Fibroblast of peridontal ligament (primary cell): Measurements from ENCODE around the gene INMT.

Experiments used
- DNase-seq: peaks from one replicate; pipeline ENCODE4 v3.0.0-alpha.2; 2010; ENCODE audit errors: extremely low read depth

Gene INMT

GRCh38 chr7:30727061-30727945, 24.6 kb upstream of the INMT start:
- peak; percentile 39 for DNase-seq

DNA sequence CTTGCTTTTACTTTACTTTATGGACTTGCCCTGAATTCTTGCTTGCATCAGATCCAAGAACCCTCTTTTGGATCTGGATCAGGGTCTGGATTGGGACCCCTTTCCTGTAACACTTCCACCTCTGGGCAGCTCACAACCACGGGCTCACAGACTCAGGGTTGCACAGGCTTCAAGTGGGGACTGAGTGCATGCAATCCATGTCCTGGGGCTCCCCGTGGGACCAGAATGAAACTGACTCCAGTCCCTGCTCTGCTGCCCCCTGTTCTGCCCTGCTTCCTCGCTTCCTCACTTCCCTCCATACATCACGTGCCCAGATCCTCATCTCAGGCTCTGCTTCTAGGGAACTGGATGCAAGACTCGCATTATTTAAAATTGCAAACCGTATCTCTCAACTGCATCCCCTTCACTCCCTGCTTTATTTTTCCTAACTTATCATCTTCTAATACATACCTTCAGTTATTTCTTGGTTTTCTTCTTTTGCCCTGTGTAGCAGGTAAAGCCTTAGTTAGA, 23.3 kb upstream of the INMT start:
- no peak for DNase-seq

GRCh38 chr7:30729642-30730041, 22.3 kb upstream of the INMT start:
- DNase-seq = no peak

DNA sequence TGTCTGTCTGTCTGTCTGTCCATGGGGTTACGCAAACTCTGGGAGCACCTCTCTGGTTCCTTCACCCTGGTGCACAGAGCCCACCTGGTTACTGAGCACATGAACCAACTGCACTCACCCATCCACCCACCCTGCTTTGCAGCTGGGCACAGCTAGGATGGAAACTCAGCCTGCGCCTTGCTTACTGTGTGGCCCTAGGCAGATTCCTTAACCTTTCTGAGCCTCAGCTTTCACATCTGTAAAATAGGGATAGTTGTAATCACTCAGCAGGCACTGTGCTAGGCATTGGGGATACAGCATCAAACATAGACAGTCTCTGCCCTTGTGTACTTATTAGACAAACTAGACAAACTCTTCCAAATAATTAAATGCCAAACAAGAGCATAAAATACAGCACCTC, 21.8 kb upstream of the INMT start:
- DNase-seq = no peak

GRCh38 chr7:30730996-30731395, 20.9 kb upstream of the INMT start:
- DNase-seq = no peak

- no peak for DNase-seq
Observed at GRCh38 chr7:30731581-30731980, 20.4 kb upstream of the INMT start.

DNA sequence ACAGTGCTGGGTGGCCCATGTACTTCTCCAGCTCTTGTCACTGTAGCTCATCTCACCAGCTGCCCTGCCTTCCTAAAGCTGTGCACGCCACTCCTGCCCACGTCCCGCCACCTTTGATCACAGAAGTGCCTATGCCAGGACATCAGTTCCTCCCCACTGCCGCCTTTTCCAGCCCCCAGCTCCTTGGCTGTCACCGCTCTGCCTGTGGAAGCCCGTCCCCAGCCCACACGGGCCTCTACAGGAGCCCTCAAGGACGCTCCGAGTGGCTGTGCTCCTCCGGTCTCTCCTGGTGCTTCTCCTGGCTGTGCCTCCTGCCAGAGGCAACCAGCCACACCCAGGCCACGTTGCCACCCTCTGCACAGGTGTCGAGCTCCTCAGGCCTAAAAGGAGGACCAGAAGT, 19.3 kb upstream of the INMT start:
- no peak for DNase-seq

DNA sequence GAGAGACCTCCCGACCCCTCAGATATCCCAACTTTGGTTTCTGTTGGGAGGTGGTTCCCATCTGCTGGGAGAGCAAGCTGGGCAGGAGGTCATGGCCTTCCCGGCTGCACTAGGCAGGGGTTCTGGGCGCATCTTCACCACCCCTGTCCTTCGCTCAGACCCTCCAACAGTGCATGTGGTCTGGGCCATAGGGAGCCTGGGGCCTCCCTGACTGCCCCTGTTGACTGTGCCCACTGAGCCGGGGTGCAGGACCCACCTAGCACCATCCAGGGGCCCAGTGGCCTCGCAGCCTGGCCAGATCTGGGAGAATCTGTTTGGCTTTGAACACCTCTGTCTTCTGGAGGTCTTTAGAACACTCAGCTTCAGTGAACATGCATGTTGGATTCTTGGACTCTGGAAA, 18.7 kb upstream of the INMT start:
- no peak for DNase-seq

- no peak for DNase-seq
Observed at GRCh38 chr7:30733691-30734090, 18.2 kb upstream of the INMT start.

GRCh38 chr7:30734497-30734896, 17.4 kb upstream of the INMT start:
- DNase-seq = no peak

- DNase-seq = no peak
Observed at GRCh38 chr7:30735631-30736030, 16.3 kb upstream of the INMT start.

- DNase-seq = no peak
Observed at GRCh38 chr7:30736291-30736690, 15.6 kb upstream of the INMT start.

GRCh38 chr7:30738026-30738915, 13.7 kb upstream of the INMT start:
- DNase-seq = no peak

- DNase-seq = no peak
Observed at GRCh38 chr7:30739691-30740090, 12.2 kb upstream of the INMT start.

GRCh38 chr7:30740417-30741181, 11.3 kb upstream of the INMT start:
- peak; percentile 64 for DNase-seq

GRCh38 chr7:30741289-30741688, 10.6 kb upstream of the INMT start:
- DNase-seq = no peak

DNA sequence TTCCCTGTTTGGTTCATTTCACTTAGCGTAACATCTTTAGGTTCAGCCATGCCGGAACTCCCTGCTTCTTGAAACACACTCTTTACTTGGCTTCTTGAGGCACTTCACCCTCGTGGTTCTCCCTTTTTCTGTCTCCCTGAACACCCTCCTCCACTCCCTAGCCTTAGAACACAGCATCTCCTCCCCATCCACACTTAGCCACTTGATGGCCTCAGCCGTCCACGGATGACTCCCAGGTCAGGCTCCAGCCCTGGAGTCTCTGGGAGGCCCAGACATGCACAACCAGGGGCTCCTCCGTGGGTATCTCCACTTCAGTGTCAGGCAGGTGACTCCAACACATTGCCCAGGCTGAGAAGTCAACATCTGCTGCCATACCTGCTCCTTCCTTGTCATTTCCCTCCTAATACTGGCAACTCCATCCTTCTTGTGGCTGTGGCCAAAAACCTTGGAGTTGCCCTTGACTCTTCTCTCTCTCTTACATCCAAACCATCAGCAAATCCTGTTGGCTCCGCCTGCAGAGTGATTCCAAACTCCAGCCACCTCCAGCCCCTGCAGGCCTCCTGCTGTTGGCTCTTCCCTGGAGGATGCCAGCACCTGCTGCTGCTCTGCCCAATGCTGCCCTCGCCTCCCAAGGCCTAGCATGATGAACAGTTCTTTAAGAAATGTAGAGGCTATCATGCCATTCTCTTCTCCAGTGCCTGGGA, 8.4 kb upstream of the INMT start:
- DNase-seq = peak; percentile 57

DNA sequence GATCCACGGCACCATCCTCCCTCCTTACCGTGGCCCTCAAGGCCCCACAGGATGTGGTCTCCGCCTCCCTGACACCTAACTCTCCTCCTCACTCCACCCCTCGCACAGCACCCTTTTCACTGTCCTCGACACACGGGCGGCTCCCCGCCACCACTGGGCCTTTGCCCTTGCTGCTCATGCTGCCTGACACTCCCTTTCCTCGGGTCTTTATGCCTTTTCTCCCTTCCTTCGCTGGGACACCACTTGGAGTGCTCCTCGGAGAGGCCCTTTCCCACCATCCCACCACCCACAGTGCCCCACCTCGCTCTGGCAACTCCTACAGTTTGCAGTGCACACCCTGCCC, 7.9 kb upstream of the INMT start:
- DNase-seq = no peak

- DNase-seq = no peak
Observed at GRCh38 chr7:30745261-30745941, 6.5 kb upstream of the INMT start.

- no peak for DNase-seq
Observed at GRCh38 chr7:30750010-30750409, 1.9 kb upstream of the INMT start.
